ENCODE data around the gene KRT1.

The KRT1 gene

GRCh38 chr12:52673217-52673616 lies 7.0 kb downstream of the KRT1 start:
- TF ChIP-seq POLR2AphosphoS5 (IDR thresholded peaks at IDR 0.05; ENCODE audit: low read depth, low read length) (no peak), TAF1 (IDR thresholded peaks at IDR 0.05; ENCODE audit: borderline replicate concordance, insufficient read depth, low read length) (no peak), FOXP2 (optimal IDR thresholded peaks at IDR 0.05; ENCODE audit: borderline replicate concordance, extremely low read depth, extremely low read length, insufficient read depth) (no peak), SIN3A (IDR thresholded peaks at IDR 0.05; ENCODE audit: borderline replicate concordance, insufficient read depth, low read length) (no peak)

GRCh38 chr12:52672321-52672933 lies 7.8 kb downstream of the KRT1 start:
- no peak for TF ChIP-seq POLR2AphosphoS5 (IDR thresholded peaks at IDR 0.05; ENCODE audit: low read depth, low read length)
- no peak for TF ChIP-seq REST (IDR thresholded peaks at IDR 0.05; ENCODE audit: insufficient read depth in 1 of 2, low read depth in 2 of 2, low read length in 2 of 2)
- no peak for TF ChIP-seq SIN3A (IDR thresholded peaks at IDR 0.05; ENCODE audit: borderline replicate concordance, insufficient read depth, low read length)
- no peak for TF ChIP-seq FOXP2 (optimal IDR thresholded peaks at IDR 0.05; ENCODE audit: borderline replicate concordance, extremely low read depth, extremely low read length, insufficient read depth)
- no peak for TF ChIP-seq TAF1 (IDR thresholded peaks at IDR 0.05; ENCODE audit: borderline replicate concordance, insufficient read depth, low read length)

- TF ChIP-seq SIN3A (IDR thresholded peaks at IDR 0.05; ENCODE audit: borderline replicate concordance, insufficient read depth, low read length) (no peak), POLR2AphosphoS5 (IDR thresholded peaks at IDR 0.05; ENCODE audit: low read depth, low read length) (no peak), REST (IDR thresholded peaks at IDR 0.05; ENCODE audit: insufficient read depth in 1 of 2, low read depth in 2 of 2, low read length in 2 of 2) (no peak), FOXP2 (optimal IDR thresholded peaks at IDR 0.05; ENCODE audit: borderline replicate concordance, extremely low read depth, extremely low read length, insufficient read depth) (no peak)
Measured at GRCh38 chr12:52670961-52671360, 9.2 kb downstream of the KRT1 start.

GRCh38 chr12:52670506-52670905 lies 9.7 kb downstream of the KRT1 start:
- TF ChIP-seq POLR2AphosphoS5 (IDR thresholded peaks at IDR 0.05; ENCODE audit: low read depth, low read length): no peak
- TF ChIP-seq REST (IDR thresholded peaks at IDR 0.05; ENCODE audit: insufficient read depth in 1 of 2, low read depth in 2 of 2, low read length in 2 of 2): no peak
- TF ChIP-seq TAF1 (IDR thresholded peaks at IDR 0.05; ENCODE audit: borderline replicate concordance, insufficient read depth, low read length): no peak
- no peak for TF ChIP-seq FOXP2 (optimal IDR thresholded peaks at IDR 0.05; ENCODE audit: borderline replicate concordance, extremely low read depth, extremely low read length, insufficient read depth)
- no peak for TF ChIP-seq SIN3A (IDR thresholded peaks at IDR 0.05; ENCODE audit: borderline replicate concordance, insufficient read depth, low read length)

GRCh38 chr12:52669426-52669825 lies 10.8 kb downstream of the KRT1 start:
- TF ChIP-seq FOXP2 (optimal IDR thresholded peaks at IDR 0.05; ENCODE audit: borderline replicate concordance, extremely low read depth, extremely low read length, insufficient read depth): no peak
- no peak for TF ChIP-seq TAF1 (IDR thresholded peaks at IDR 0.05; ENCODE audit: borderline replicate concordance, insufficient read depth, low read length)
- no peak for TF ChIP-seq SIN3A (IDR thresholded peaks at IDR 0.05; ENCODE audit: borderline replicate concordance, insufficient read depth, low read length)
- no peak for TF ChIP-seq POLR2AphosphoS5 (IDR thresholded peaks at IDR 0.05; ENCODE audit: low read depth, low read length)
- no peak for TF ChIP-seq REST (IDR thresholded peaks at IDR 0.05; ENCODE audit: insufficient read depth in 1 of 2, low read depth in 2 of 2, low read length in 2 of 2)
